ENCODE results near the gene CAND2. TPM values are rescaled to one million over a fixed set of nuclear protein-coding genes. Genes with fewer than 3 reads are reported as not detected.

Gene CAND2
- polyA plus RNA-seq, 1 donor from 2014 or later: 17.3 TPM

- no peaks in the 10 kb centered on the region for H3K9me3 ChIP-seq (ENCODE audit: low read length)
- no peak overlapping the region for H3K9ac ChIP-seq (ENCODE audit: low read length)
- no peak overlapping the region for H2AFZ ChIP-seq (ENCODE audit: low read depth, low read length)
- no peaks in the 10 kb centered on the region for H3K27me3 ChIP-seq (ENCODE audit: insufficient read depth, low read depth, low read length)
- H4K20me1 ChIP-seq (ENCODE audit: insufficient read depth): no peaks in the 10 kb centered on the region
- no peak for TF ChIP-seq CTCF (IDR thresholded peaks at IDR 0.05; ENCODE audit: poor library complexity, severe bottlenecking)
- TF ChIP-seq REST (IDR thresholded peaks at IDR 0.05; ENCODE audit: borderline replicate concordance): no peak
- no peak for TF ChIP-seq EZH2 (IDR thresholded peaks at IDR 0.05; ENCODE audit: borderline replicate concordance, insufficient read depth, low read length, poor library complexity, severe bottlenecking)
- no peak for TF ChIP-seq TAF1 (IDR thresholded peaks at IDR 0.05; ENCODE audit: low read depth)
- TF ChIP-seq SMC3 (conservative IDR thresholded peaks at IDR 0.05; ENCODE audit: poor library complexity): no peak
- no peak for TF ChIP-seq MXI1 (conservative IDR thresholded peaks at IDR 0.05; ENCODE audit: poor library complexity, severe bottlenecking)
- no peak for TF ChIP-seq EP300 (conservative IDR thresholded peaks at IDR 0.05; ENCODE audit: poor library complexity, severe bottlenecking)
- TF ChIP-seq RAD21 (conservative IDR thresholded peaks at IDR 0.05): no peak
- no peaks in the 10 kb centered on the region for H3F3A ChIP-seq (ENCODE audit: insufficient read depth, low read length, poor library complexity, severe bottlenecking)
- H3K4me2 ChIP-seq (ENCODE audit: low read length): no peak overlapping the region
- H3K4me3 ChIP-seq (ENCODE audit: low read length): no peak overlapping the region
- no peaks in the 10 kb centered on the region for H3K79me2 ChIP-seq (replicated peaks; ENCODE audit: insufficient read depth, low read length)
- no peak overlapping the region for H3K27ac ChIP-seq (ENCODE audit: low read length)
- H3K9me2 ChIP-seq (ENCODE audit: insufficient read depth, low read length): no peaks in the 10 kb centered on the region
- no peaks in the 10 kb centered on the region for H3K36me3 ChIP-seq (ENCODE audit: insufficient read depth, low read length)
These were observed 29.9 kb upstream of the CAND2 start for GRCh38 chr3:12766541-12766940.

- H3K27me3 ChIP-seq (ENCODE audit: insufficient read depth, low read depth, low read length): no peaks in the 10 kb centered on the region
- no peak overlapping the region for H3K9ac ChIP-seq (ENCODE audit: low read length)
- no peaks in the 10 kb centered on the region for H3K9me2 ChIP-seq (ENCODE audit: insufficient read depth, low read length)
- H3K27ac ChIP-seq (ENCODE audit: low read length): no peak overlapping the region
- no peak overlapping the region for H3K4me3 ChIP-seq (ENCODE audit: low read length)
- H3K4me2 ChIP-seq (ENCODE audit: low read length): no peak overlapping the region
- no peak overlapping the region for H2AFZ ChIP-seq (ENCODE audit: low read depth, low read length)
- H4K20me1 ChIP-seq (ENCODE audit: insufficient read depth): no peaks in the 10 kb centered on the region
- TF ChIP-seq EP300 (conservative IDR thresholded peaks at IDR 0.05; ENCODE audit: poor library complexity, severe bottlenecking) (no peak), REST (IDR thresholded peaks at IDR 0.05; ENCODE audit: borderline replicate concordance) (no peak), MXI1 (conservative IDR thresholded peaks at IDR 0.05; ENCODE audit: poor library complexity, severe bottlenecking) (no peak), CTCF (IDR thresholded peaks at IDR 0.05; ENCODE audit: poor library complexity, severe bottlenecking) (no peak), SMC3 (conservative IDR thresholded peaks at IDR 0.05; ENCODE audit: poor library complexity) (no peak), EZH2 (IDR thresholded peaks at IDR 0.05; ENCODE audit: borderline replicate concordance, insufficient read depth, low read length, poor library complexity, severe bottlenecking) (no peak), POLR2AphosphoS5 (IDR thresholded peaks at IDR 0.05) (no peak), RAD21 (conservative IDR thresholded peaks at IDR 0.05) (no peak), TAF1 (IDR thresholded peaks at IDR 0.05; ENCODE audit: low read depth) (no peak)
- H3F3A ChIP-seq (ENCODE audit: insufficient read depth, low read length, poor library complexity, severe bottlenecking): no peaks in the 10 kb centered on the region
- H3K79me2 ChIP-seq (replicated peaks; ENCODE audit: insufficient read depth, low read length): no peaks in the 10 kb centered on the region
- no peaks in the 10 kb centered on the region for H3K9me3 ChIP-seq (ENCODE audit: low read length)
- H3K36me3 ChIP-seq (ENCODE audit: insufficient read depth, low read length): no peaks in the 10 kb centered on the region
These were observed 27.6 kb upstream of the CAND2 start for GRCh38 chr3:12768579-12769527.

Measured in neural cell (in vitro differentiated cells).